BLaER1 (cell line): ENCODE data around the gene FASN.

Source experiments
- H3K27ac ChIP-seq: shearing (Covaris generic); formaldehyde crosslinking; 2 replicates; pipeline ENCODE4 v1.8.1; 2022
- H3K27me3 ChIP-seq: shearing (Covaris generic); formaldehyde crosslinking; 2 replicates; pipeline ENCODE4 v1.8.1; 2022
- H3K36me3 ChIP-seq: shearing (Covaris generic); formaldehyde crosslinking; 2 replicates; pipeline ENCODE4 v1.8.1; 2022
- H3K4me1 ChIP-seq: shearing (Covaris generic); formaldehyde crosslinking; 2 replicates; pipeline ENCODE4 v1.8.1; 2022
- H3K4me2 ChIP-seq: shearing (Covaris generic); formaldehyde crosslinking; 2 replicates; pipeline ENCODE4 v1.8.1; 2022
- H3K4me3 ChIP-seq: shearing (Covaris generic); formaldehyde crosslinking; 2 replicates; pipeline ENCODE4 v1.8.1; 2022
- H3K9ac ChIP-seq: shearing (Covaris generic); formaldehyde crosslinking; 2 replicates; pipeline ENCODE4 v1.8.1; 2022
- H3K9me3 ChIP-seq: shearing (Covaris generic); formaldehyde crosslinking; 2 replicates; pipeline ENCODE4 v1.8.1; 2022
- H4K20me1 ChIP-seq: shearing (Covaris generic); formaldehyde crosslinking; 2 replicates; pipeline ENCODE4 v1.8.1; 2022
- Cebpa-rat ChIP-seq: shearing (Covaris generic); IDR thresholded peaks from 2 replicates; pipeline ENCODE4 v1.8.1; 2022

Gene FASN

DNA sequence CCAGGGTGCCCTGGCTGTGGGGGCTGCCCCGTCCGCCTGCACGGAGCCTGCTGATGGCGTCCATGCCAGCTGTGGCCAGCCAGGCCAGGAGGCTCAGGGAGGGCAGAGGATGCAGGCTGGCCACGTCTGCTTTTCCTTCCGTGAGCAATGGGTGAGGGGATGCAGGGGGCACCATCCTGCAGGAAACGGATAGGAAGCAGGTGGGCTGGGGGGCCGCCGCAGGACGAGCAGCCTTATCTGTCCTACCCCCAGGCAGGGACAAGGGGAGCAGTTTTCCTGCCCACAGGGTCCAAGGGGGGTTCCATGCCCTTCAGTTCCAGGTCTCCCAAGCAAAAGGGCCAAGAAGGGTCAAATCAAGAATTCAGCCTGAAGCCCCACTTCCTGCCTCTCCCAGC lies 39.2 kb downstream of the FASN start:
- Histone ChIP-seq H4K20me1 (peaks cover 87% of the 10 kb centered on the region), H3K27me3 (no peaks in the 10 kb centered on the region), H3K4me2 (peak overlapping the region; percentile 72), H3K4me3 (no peak overlapping the region), H3K9ac (peak overlapping the region; percentile 54; the same call in 1 of the 2 replicates), H3K27ac (peak overlapping the region; percentile 63; the same call in 1 of the 2 replicates), H3K36me3 (peaks cover 97% of the 10 kb centered on the region), H3K4me1 (peaks cover 55% of the 10 kb centered on the region), H3K9me3 (no peaks in the 10 kb centered on the region)
- no peak for TF ChIP-seq Cebpa-rat

DNA sequence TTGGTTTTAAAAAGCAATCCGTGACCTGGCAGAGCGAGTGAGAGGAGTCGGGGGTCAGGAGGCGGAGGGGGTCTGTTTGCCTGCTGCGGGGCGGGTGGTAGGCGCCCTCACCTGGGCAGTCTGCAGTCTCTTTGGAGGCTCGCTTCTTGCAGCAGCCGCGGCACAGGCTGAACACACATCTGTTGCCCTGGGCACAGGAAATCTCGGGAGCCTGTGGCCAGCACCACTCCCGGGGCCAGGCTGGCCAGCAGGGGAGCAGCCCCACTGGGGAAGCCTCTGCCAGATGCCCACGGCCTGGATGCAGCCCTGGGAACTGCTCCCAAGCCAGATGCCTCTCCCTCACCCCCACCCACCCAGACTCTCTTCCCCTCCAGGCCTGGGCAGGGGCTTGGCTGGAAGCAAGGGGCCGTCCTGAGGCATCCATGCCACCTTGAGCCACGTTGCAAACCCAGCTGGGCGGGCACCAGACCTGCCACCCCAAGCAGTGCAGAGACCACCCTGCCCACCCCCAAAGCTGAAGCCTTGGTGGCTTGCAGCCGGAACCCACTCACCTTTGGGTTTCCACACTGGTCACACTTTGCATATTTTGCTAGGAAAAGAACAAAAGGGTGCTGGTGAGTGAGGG lies 39.7 kb downstream of the FASN start:
- Histone ChIP-seq H4K20me1 (peaks cover 87% of the 10 kb centered on the region), H3K9ac (peak overlapping the region; percentile 54; the same call in 1 of the 2 replicates), H3K36me3 (peaks cover 97% of the 10 kb centered on the region)

DNA sequence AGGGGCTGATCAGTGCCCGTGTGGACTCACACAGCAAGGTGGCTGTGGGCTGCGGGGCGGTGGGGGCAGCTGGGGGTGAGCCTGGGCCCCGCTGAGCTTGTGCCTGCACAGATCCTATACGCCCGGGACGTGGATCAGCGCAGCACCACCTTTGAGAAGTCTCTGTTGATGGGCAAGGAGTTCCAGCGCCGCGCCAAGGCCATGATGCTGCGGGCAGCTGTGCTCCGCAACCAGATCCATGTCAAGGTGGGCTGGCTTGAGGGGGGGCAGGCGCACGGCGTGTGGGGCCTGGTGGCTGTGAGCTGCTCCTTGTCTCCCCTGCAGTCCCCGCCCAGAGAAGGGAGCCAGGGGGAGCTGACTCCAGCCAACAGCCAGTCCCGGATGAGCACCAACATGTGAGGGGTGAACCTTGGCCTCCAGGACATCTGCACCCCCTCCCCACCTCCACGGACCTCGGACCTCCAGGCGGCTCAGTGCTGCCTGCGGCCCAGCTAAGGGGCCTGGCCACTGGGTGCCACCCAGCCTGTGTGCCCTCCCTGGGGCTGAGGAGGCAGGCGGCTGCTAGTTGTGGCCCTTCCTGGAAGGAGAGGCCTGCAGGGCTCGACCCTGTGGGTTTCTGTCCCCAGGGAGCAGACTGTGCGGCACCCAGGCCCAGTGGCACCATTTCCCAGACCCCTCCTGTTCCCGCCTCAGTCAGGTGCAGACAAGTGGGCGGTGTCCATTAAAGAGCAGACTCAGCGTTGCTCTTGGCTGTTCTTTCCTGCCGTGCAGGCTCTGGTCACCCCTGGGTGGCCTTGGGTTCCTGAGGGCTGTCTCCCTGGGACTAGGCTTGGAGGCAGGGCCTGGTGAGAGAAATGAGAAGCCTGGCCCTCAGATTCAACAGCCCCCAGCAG lies 41.1 kb downstream of the FASN start:
- Histone ChIP-seq H3K27ac (no peak overlapping the region), H3K36me3 (peaks cover 87% of the 10 kb centered on the region), H3K27me3 (no peaks in the 10 kb centered on the region), H3K4me2 (peak overlapping the region; percentile 5; the same call in 1 of the 2 replicates), H3K4me3 (no peak overlapping the region), H4K20me1 (peaks cover 92% of the 10 kb centered on the region), H3K9me3 (no peaks in the 10 kb centered on the region), H3K9ac (no peak overlapping the region), H3K4me1 (peaks cover 65% of the 10 kb centered on the region)
- no peak for TF ChIP-seq Cebpa-rat

More for the DNA sequence above, 39.7 kb downstream of the FASN start:
- TF ChIP-seq Cebpa-rat, result no peak
- peak overlapping the region; percentile 72 for H3K4me2 ChIP-seq
- H3K9me3 ChIP-seq, result no peaks in the 10 kb centered on the region
- H3K4me3 ChIP-seq, result no peak overlapping the region
- H3K4me1 ChIP-seq, result peaks cover 55% of the 10 kb centered on the region
- H3K27me3 ChIP-seq, result no peaks in the 10 kb centered on the region
- no peak overlapping the region for H3K27ac ChIP-seq

DNA sequence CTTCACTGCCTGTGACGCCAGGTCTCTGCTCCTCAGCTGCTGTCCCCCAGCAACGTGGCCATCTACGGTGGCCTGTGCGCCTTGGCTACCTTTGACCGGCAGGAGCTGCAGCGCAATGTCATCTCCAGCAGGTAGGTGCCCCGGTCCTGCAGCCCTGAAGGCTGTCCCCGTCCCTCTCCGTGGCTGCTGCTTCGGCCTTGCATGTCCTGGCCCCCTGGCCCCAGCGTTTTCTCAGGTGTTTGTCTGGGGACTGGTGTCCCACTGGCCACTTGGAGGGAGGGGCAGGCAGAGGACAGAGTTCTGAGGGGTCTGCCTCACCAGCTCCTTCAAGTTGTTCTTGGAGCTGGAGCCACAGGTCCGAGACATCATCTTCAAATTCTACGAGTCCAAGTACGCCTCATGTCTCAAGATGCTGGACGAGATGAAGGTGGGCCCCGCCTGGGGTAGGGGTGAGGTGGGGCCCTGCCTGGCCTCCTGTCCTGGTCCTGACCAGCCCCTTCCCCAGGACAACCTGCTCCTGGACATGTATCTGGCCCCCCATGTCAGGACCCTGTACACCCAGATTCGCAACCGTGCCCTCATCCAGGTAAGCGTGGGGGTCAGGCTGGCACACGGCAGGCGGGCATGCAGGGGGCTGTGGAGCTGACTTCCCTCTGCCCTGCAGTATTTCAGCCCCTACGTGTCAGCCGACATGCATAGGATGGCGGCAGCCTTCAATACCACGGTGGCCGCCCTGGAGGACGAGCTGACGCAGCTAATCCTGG lies 41.9 kb downstream of the FASN start:
- Histone ChIP-seq H4K20me1 (peaks cover 90% of the 10 kb centered on the region), H3K4me1 (peaks cover 65% of the 10 kb centered on the region), H3K27me3 (no peaks in the 10 kb centered on the region), H3K4me2 (no peak overlapping the region), H3K27ac (no peak overlapping the region), H3K4me3 (no peak overlapping the region), H3K9ac (no peak overlapping the region), H3K9me3 (no peaks in the 10 kb centered on the region), H3K36me3 (peaks cover 80% of the 10 kb centered on the region)
- no peak for TF ChIP-seq Cebpa-rat

DNA sequence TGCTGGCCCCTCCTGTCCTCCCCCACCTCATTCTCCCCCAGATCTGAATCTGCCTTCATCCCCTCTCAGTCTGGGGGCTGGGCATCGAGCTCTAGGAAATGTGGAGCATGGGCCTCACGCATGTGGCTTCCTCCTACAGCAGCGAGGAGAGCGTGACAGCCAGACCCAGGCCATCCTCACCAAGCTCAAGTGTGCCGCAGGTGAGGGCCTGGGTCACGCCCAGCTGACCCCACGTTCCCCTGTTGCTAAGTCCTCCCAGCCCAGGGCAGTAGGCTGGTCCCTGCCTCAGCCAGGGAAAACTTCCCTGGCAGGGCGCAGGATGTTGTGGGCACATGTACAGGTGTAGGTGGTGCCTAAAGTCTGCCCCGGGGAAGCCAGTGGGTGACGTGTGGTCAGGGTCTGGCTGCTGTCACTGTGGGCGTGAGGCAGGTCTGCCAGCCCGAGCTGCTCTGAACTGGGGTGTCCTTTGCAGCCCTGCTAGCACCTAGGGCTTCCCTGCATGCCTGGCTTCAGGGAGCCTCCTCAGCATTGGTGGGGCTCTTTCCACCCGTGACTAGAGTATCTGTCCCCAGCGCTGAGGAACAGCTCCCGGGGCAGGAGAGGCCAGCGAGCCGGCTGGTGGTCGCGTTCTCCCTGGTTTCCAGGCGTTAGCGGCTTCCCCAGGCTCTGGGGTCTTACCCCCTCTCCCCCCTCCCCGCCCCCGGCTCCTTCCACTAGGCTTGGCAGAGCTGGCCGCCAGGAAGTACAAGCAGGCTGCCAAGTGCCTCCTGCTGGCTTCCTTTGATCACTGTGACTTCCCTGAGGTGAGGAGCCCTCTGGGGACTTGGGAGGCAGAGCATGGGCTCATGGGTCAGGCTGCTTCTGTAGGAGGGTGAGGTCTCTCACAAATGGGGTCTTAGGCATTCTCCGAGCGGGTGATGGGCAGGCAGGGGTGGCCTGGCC lies 42.7 kb downstream of the FASN start:
- no peak overlapping the region for H3K4me3 ChIP-seq
- no peaks in the 10 kb centered on the region for H3K27me3 ChIP-seq
- no peaks in the 10 kb centered on the region for H3K9me3 ChIP-seq
- H3K36me3 ChIP-seq, result peaks cover 74% of the 10 kb centered on the region
- peaks cover 69% of the 10 kb centered on the region for H3K4me1 ChIP-seq
- H3K9ac ChIP-seq, result no peak overlapping the region
- no peak overlapping the region for H3K27ac ChIP-seq
- H3K4me2 ChIP-seq, result no peak overlapping the region
- no peak for TF ChIP-seq Cebpa-rat
- H4K20me1 ChIP-seq, result peaks cover 83% of the 10 kb centered on the region

DNA sequence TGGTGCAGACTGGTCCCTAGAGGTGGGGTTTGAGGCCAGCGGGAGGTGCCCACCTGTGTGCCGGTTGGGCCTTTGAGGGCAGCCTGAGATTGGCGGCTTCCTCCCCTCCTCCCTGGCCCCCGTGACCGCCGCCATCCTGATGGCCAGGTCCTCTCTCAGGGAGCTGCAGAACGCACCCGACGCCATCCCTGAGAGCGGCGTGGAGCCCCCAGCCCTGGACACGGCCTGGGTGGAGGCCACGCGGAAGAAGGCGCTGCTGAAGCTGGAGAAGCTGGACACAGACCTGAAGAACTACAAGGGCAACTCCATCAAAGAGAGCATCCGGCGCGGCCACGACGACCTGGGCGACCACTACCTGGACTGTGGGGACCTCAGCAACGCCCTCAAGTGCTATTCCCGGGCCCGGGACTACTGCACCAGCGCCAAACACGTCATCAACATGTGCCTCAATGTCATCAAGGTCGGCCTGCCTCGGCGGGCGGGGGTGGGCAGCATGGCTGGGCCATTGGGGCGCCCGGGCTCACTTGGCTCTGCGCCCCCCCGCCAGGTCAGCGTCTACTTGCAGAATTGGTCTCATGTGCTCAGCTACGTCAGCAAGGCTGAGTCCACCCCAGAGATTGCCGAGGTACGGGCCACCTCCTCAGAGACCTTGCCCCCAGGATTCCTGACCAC lies 43.5 kb downstream of the FASN start:
- no peak overlapping the region for H3K9ac ChIP-seq
- no peak overlapping the region for H3K4me2 ChIP-seq
- H4K20me1 ChIP-seq, result peaks cover 75% of the 10 kb centered on the region
- peaks cover 67% of the 10 kb centered on the region for H3K4me1 ChIP-seq
- TF ChIP-seq Cebpa-rat, result no peak
- H3K27ac ChIP-seq, result no peak overlapping the region
- no peaks in the 10 kb centered on the region for H3K27me3 ChIP-seq
- peaks cover 74% of the 10 kb centered on the region for H3K36me3 ChIP-seq
- no peaks in the 10 kb centered on the region for H3K9me3 ChIP-seq
- no peak overlapping the region for H3K4me3 ChIP-seq

DNA sequence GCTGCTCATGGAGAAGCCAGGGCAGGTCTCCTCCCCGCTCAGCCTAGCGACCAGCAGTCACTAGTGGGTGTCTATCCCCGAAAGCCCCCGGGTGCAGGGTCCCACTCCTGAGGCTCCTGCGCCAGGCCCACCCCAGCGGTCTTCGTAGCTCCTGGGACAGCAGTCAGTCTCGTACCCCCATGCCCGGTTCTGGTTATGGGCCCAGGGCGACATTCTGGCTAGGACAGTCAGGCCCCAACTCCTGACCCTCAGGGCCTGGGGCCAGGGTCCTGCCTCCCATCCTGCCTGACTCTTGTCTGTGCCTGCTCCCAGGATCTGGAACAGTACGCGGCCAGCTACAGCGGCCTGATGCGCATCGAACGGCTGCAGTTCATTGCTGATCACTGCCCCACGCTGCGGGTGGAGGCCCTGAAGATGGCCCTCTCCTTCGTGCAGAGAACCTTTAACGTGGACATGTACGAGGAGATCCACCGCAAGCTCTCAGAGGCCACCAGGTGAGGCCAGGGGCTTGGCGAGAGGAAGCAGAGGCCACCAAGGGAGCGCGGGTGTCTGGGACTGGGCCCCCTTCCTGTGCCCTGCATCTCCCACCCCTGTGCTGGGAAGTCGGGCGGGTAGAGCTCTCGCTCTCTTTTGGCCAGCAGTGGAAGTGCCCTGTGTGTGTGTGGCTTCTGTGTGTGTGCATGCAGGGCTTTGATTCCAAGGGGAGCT lies 44.3 kb downstream of the FASN start:
- no peak for TF ChIP-seq Cebpa-rat
- Histone ChIP-seq H3K4me1 (peaks cover 59% of the 10 kb centered on the region), H3K36me3 (peaks cover 74% of the 10 kb centered on the region), H3K27me3 (no peaks in the 10 kb centered on the region), H3K9ac (peak overlapping the region; percentile 88; the same call in 1 of the 2 replicates), H3K9me3 (no peaks in the 10 kb centered on the region), H3K27ac (no peak overlapping the region), H4K20me1 (peaks cover 67% of the 10 kb centered on the region), H3K4me3 (peak overlapping the region; percentile 98; the same call in 1 of the 2 replicates), H3K4me2 (peak overlapping the region; percentile 98; the same call in 1 of the 2 replicates)

DNA sequence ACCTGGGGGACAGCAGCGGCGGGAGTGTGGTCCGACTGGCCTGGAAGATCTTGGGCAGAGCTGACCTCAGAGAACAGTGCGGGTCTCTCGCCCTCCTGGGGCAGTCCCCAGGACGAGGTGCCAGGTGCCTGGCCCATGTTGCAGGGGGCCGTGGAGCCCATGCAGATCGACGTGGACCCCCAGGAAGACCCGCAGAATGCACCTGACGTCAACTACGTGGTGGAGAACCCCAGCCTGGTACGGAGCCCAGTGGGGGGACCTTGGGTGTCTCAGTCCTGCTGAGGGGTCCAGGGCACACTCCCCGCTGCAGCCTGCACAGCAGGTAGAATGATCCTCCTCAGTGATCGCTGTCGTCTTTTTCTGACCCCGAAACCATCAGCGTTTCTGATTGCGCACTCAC lies 44.9 kb downstream of the FASN start:
- Histone ChIP-seq H3K27me3 (no peaks in the 10 kb centered on the region), H3K36me3 (peaks cover 74% of the 10 kb centered on the region), H3K27ac (no peak overlapping the region), H4K20me1 (peaks cover 61% of the 10 kb centered on the region), H3K9ac (peak overlapping the region; percentile 88), H3K9me3 (no peaks in the 10 kb centered on the region), H3K4me2 (peak overlapping the region; percentile 98), H3K4me1 (peaks cover 55% of the 10 kb centered on the region), H3K4me3 (peak overlapping the region; percentile 98)
- TF ChIP-seq Cebpa-rat, result no peak
